ENCODE measurements around the gene EIF5B. TPM values are rescaled to one million over a fixed set of nuclear protein-coding genes. Genes with fewer than 3 reads are reported as not detected.
"Not testable (repeated sequence)": the region's sequence is repeated elsewhere in the genome, so short reads cannot be mapped to it uniquely, and the experiment has no call there.

The EIF5B gene
- total RNA-seq, 2 donors from 2014 or later, result 22.7 to 44.1 TPM

GRCh38 chr2:99350194-99350593 is 13.0 kb downstream of the EIF5B start:
- H3K27ac ChIP-seq, result no peak overlapping the region
- H3K36me3 ChIP-seq, result no peaks in the 10 kb centered on the region
- H3K9me3 ChIP-seq, result no peaks in the 10 kb centered on the region
- H3K4me1 ChIP-seq (ENCODE audit: control insufficient read depth in 1 of 2, low read depth in 2 of 2), result peaks cover 0 to 8% of the 10 kb centered on the region in 2 donors
- H3K27me3 ChIP-seq (replicated peaks; ENCODE audit: insufficient read depth), result no peaks in the 10 kb centered on the region
- ATAC-seq (ENCODE audit: insufficient number of reproducible peaks, low FRiP score, low read depth), result no peak
- no peak overlapping the region for H3K4me3 ChIP-seq
- TF ChIP-seq, protein P1, sequence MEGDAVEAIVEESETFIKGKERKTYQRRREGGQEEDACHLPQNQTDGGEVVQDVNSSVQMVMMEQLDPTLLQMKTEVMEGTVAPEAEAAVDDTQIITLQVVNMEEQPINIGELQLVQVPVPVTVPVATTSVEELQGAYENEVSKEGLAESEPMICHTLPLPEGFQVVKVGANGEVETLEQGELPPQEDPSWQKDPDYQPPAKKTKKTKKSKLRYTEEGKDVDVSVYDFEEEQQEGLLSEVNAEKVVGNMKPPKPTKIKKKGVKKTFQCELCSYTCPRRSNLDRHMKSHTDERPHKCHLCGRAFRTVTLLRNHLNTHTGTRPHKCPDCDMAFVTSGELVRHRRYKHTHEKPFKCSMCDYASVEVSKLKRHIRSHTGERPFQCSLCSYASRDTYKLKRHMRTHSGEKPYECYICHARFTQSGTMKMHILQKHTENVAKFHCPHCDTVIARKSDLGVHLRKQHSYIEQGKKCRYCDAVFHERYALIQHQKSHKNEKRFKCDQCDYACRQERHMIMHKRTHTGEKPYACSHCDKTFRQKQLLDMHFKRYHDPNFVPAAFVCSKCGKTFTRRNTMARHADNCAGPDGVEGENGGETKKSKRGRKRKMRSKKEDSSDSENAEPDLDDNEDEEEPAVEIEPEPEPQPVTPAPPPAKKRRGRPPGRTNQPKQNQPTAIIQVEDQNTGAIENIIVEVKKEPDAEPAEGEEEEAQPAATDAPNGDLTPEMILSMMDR (IDR thresholded peaks at IDR 0.05), result no peak
- no peak for DNase-seq (ENCODE audit: low spot score)

- Histone ChIP-seq H3K4me3 (no peak overlapping the region), H3K27ac (no peak overlapping the region), H3K27me3 (replicated peaks; ENCODE audit: insufficient read depth) (no peaks in the 10 kb centered on the region), H3K9me3 (no peaks in the 10 kb centered on the region), H3K4me1 (ENCODE audit: control insufficient read depth in 1 of 2, low read depth in 2 of 2) (peaks cover 0 to 8% of the 10 kb centered on the region in 2 donors), H3K36me3 (no peaks in the 10 kb centered on the region)
- no peak for ATAC-seq (ENCODE audit: insufficient number of reproducible peaks, low FRiP score, low read depth)
- no peak for DNase-seq (ENCODE audit: low spot score)
- TF ChIP-seq, protein P1 (IDR thresholded peaks at IDR 0.05), result no peak
Observed at GRCh38 chr2:99354070-99354469, 16.9 kb downstream of the EIF5B start.

- ATAC-seq (ENCODE audit: insufficient number of reproducible peaks, low FRiP score, low read depth), result not testable (repeated sequence)
Observed at GRCh38 chr2:99354825-99355224, 17.6 kb downstream of the EIF5B start.

GRCh38 chr2:99356853-99357252 is 19.7 kb downstream of the EIF5B start:
- H3K9me3 ChIP-seq, result no peaks in the 10 kb centered on the region
- H3K36me3 ChIP-seq, result no peaks in the 10 kb centered on the region
- TF ChIP-seq, protein P1 (IDR thresholded peaks at IDR 0.05), result no peak
- ATAC-seq (ENCODE audit: insufficient number of reproducible peaks, low FRiP score, low read depth) (no peak), DNase-seq (ENCODE audit: low spot score) (no peak)
- no peaks in the 10 kb centered on the region for H3K4me1 ChIP-seq (ENCODE audit: control insufficient read depth in 1 of 2, low read depth in 2 of 2)
- H3K4me3 ChIP-seq, result no peak overlapping the region
- no peak overlapping the region for H3K27ac ChIP-seq
- no peaks in the 10 kb centered on the region for H3K27me3 ChIP-seq (replicated peaks; ENCODE audit: insufficient read depth)

More at GRCh38 chr2:99354825-99355224, 17.6 kb downstream of the EIF5B start:
- not testable (repeated sequence) for H3K9me3 ChIP-seq; H3K27ac ChIP-seq; H3K36me3 ChIP-seq; DNase-seq (ENCODE audit: low spot score); H3K27me3 ChIP-seq (replicated peaks; ENCODE audit: insufficient read depth); H3K4me3 ChIP-seq; H3K4me1 ChIP-seq (ENCODE audit: control insufficient read depth in 1 of 2, low read depth in 2 of 2)

DNA sequence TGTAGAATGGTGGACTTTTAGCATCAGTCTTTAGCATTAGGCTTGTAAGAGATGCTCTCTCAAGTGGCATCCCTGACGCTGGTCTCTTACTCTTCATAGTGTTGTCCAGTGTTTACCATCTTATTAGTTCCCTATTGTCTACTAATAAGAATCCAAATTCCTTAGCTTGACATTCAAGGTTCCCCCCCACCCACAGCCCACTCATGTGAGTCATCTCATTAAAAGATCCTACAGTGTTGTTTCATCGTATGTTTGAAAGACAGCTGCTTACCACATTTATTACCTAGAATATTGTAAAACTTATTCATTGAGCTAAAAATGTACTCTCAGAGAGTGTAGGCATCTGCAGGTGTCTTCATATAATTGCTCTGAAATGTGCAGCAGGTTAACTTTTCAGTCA is 28.5 kb downstream of the EIF5B start:
- TF ChIP-seq, protein P1 (IDR thresholded peaks at IDR 0.05), result no peak
- no peak overlapping the region for H3K27ac ChIP-seq
- H3K36me3 ChIP-seq, result peaks cover 36% of the 10 kb centered on the region
- no peaks in the 10 kb centered on the region for H3K4me1 ChIP-seq (ENCODE audit: control insufficient read depth in 1 of 2, low read depth in 2 of 2)
- H3K9me3 ChIP-seq, result no peaks in the 10 kb centered on the region
- ATAC-seq (ENCODE audit: insufficient number of reproducible peaks, low FRiP score, low read depth) (no peak), DNase-seq (ENCODE audit: low spot score) (no peak)
- no peak overlapping the region for H3K4me3 ChIP-seq
- no peaks in the 10 kb centered on the region for H3K27me3 ChIP-seq (replicated peaks; ENCODE audit: insufficient read depth)

GRCh38 chr2:99368854-99369253 is 31.7 kb downstream of the EIF5B start:
- not testable (repeated sequence) for H3K27ac ChIP-seq; ATAC-seq (ENCODE audit: insufficient number of reproducible peaks, low FRiP score, low read depth)
- peaks cover 50% of the 10 kb centered on the region for H3K36me3 ChIP-seq

More at GRCh38 chr2:99368854-99369253, 31.7 kb downstream of the EIF5B start:
- not testable (repeated sequence) for H3K9me3 ChIP-seq; H3K4me1 ChIP-seq (ENCODE audit: control insufficient read depth in 1 of 2, low read depth in 2 of 2); DNase-seq (ENCODE audit: low spot score); H3K27me3 ChIP-seq (replicated peaks; ENCODE audit: insufficient read depth); H3K4me3 ChIP-seq

All from thoracic aorta (tissue), 2 donors.